Right kidney (tissue), 9 donors: ENCODE results near the gene RAB11A.

Experiments used
- DNase-seq: peaks from one replicate; pipeline ENCODE4 v3.0.0-alpha.2; 2016
- long read RNA-seq, 8 donors: transcript quantifications; one replicate each; lab custom pipeline, GENCODE V29; 2026

RAB11A gene
- long read RNA-seq, donor 1, full-length matches to known transcripts: 81 of 119 reads
- long read RNA-seq, donor 1, partial matches to known transcripts: 14 of 119 reads
- long read RNA-seq, donor 1, other reads (novel, unspliced or antisense): 24 of 119 reads
- long read RNA-seq, donor 2, full-length matches to known transcripts: 47 of 59 reads
- long read RNA-seq, donor 2, partial matches to known transcripts: 5 of 59 reads
- long read RNA-seq, donor 2, other reads (novel, unspliced or antisense): 7 of 59 reads
- long read RNA-seq, donor 3, full-length matches to known transcripts: 32 of 44 reads
- long read RNA-seq, donor 3, partial matches to known transcripts: 0 of 44 reads
- long read RNA-seq, donor 3, other reads (novel, unspliced or antisense): 12 of 44 reads
- long read RNA-seq, donor 4, full-length matches to known transcripts: 54 of 67 reads
- long read RNA-seq, donor 4, partial matches to known transcripts: 0 of 67 reads
- long read RNA-seq, donor 4, other reads (novel, unspliced or antisense): 13 of 67 reads
- long read RNA-seq, donor 5, full-length matches to known transcripts: 90 of 102 reads
- long read RNA-seq, donor 5, partial matches to known transcripts: 0 of 102 reads
- long read RNA-seq, donor 5, other reads (novel, unspliced or antisense): 12 of 102 reads
- long read RNA-seq, donor 6, full-length matches to known transcripts: 57 of 88 reads
- long read RNA-seq, donor 6, partial matches to known transcripts: 23 of 88 reads
- long read RNA-seq, donor 6, other reads (novel, unspliced or antisense): 8 of 88 reads
- long read RNA-seq, donor 7: 0 reads
- long read RNA-seq, donor 8, full-length matches to known transcripts: 67 of 92 reads
- long read RNA-seq, donor 8, partial matches to known transcripts: 14 of 92 reads
- long read RNA-seq, donor 8, other reads (novel, unspliced or antisense): 11 of 92 reads

- peak; percentile 99 for DNase-seq
These were observed at the start of gene RAB11A for GRCh38 chr15:65869126-65869953. RAB11A (plus strand) TSS chr15:65869491; CDS start chr15:65869586, 95 bp downstream.

GRCh38 chr15:65819563-65819960, 49.7 kb upstream of the RAB11A start:
- no peak for DNase-seq

DNA sequence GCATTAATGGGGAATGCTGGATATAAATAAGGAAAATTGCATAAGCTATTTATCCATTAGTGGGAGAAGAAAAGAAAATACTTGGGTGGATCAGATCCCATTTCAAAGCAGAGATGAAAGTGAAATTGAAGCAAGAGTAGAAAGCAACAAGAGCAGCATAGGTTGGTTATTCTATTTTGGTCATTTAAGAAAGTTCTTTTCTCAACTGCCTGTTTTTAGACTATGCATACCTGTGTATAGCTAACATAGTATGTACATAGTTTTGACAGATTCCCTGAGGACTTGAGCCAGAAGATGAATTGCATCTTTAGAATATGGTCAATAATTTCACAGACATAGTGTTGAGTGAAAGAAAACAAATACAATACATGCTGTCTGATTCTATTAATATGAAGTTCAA, 48.2 kb upstream of the RAB11A start:
- DNase-seq: no peak

- no peak for DNase-seq
These were observed 47.0 kb upstream of the RAB11A start for GRCh38 chr15:65822316-65822715.

- peak; percentile 22 for DNase-seq
These were observed 45.1 kb upstream of the RAB11A start for GRCh38 chr15:65824031-65824743.

GRCh38 chr15:65824941-65825544, 44.2 kb upstream of the RAB11A start:
- DNase-seq: no peak

DNA sequence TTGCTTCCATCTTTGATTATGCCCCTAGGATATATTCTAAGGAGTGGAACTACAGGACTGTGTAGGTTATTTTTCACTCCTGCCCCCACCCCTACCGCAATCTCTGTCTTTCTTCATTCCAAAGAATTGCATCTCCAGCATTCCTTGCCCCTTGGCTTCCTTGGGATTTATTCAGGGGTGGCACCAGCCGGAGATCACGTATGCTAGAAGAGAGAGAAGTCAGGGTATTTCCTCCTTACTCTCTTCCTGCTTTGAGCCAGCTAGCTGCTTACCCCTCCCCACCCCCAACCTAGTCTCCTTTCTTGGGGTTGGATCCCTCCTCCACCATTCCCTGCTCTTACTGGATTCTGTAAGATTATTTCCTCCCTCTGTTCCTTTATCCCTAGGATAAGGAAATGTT, 42.2 kb upstream of the RAB11A start:
- DNase-seq: no peak

- DNase-seq: no peak
These were observed 40.7 kb upstream of the RAB11A start for GRCh38 chr15:65828585-65828984.

- DNase-seq: peak; percentile 20
These were observed 40.0 kb upstream of the RAB11A start for GRCh38 chr15:65829130-65829764.

DNA sequence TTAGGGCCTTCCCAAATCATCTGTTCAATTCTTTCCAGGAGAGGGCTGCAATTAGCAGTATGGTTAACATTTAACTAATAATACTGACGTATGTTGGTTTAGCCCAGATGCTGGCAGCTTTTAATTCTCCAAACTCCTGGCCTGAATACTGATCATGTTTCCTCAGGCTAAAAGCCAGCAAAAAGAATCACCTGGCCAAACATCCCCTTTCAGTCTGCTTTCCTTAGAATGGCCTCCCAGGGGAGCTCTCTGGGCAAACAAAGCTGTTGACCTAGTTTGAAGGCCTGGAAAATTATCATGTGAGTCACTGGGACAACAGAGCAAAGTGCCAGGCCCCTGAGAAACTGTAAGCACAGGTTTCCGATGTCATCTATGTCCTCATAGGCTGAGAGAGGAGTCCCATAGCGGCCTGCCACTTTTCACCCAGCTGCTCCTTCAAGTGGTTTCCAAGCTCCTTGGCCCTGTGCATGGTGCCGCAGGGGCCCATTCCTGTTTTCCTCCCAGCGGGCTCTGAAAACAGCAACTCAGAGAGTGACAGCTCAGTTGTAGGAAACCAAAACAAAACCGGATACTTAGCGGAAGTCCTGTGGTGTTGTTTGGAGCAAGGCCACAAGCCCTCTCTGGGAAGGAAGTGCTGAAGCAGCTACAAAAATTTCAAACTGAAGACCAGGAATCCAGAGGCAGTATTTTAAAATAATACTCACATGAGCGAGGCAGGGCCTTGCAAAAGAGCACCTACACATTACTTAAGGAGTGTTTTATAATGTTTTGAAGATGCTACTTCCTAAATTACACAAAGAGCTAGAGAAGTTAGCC, 36.5 kb upstream of the RAB11A start:
- DNase-seq: peak; percentile 76

GRCh38 chr15:65833501-65834205, 35.6 kb upstream of the RAB11A start:
- DNase-seq: no peak

GRCh38 chr15:65834603-65835282, 34.5 kb upstream of the RAB11A start:
- DNase-seq: no peak

- DNase-seq: no peak
These were observed 33.8 kb upstream of the RAB11A start for GRCh38 chr15:65835447-65835846.

- DNase-seq: no peak
These were observed 32.6 kb upstream of the RAB11A start for GRCh38 chr15:65836665-65837064.

DNA sequence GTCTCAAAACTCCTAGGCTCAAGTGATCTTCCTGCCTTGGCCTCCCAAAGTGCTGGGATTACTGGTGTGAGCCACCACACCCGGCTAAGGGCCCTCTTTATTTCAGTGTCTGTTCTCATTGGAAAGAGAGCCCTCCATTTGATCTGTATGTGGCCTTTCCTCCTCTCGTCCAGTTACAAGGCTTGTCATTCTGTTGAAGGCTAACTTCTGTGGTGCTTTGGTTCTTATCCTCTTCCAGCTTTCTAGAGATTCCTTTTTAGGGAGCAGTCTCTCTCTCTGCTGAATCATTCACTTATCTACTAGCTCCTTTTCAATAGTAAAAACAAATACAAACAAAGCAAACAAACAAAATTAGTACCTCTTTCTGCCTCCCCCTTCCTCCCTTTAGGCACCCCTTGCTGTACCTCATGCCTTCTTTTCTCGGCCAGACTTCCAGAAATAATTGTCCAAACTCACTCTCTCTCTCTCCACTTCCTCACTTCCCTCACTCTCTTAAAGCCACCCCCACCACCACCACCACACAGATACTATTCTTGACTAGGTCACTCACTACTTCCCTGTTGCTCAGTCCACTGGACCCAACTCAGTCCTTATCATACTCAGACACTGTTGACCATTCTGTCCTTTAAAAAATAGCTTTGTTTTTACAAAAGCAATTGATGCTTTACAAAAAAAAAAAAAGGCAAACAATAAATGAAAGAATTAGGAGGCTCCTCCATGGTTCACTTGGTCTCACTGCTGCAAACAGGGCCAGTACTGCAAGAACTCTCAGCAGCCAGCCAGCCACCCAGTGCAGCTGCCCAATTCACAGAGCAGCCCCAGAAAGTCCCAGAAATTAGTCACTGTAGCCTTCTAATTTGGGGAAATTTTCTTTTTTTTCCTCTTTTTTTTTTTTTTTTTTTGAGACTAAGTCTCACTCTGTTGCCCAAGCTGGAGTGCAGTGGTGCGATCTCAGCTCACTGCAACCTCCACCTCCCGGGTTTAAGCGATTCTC, 31.7 kb upstream of the RAB11A start:
- DNase-seq: peak; percentile 17

DNA sequence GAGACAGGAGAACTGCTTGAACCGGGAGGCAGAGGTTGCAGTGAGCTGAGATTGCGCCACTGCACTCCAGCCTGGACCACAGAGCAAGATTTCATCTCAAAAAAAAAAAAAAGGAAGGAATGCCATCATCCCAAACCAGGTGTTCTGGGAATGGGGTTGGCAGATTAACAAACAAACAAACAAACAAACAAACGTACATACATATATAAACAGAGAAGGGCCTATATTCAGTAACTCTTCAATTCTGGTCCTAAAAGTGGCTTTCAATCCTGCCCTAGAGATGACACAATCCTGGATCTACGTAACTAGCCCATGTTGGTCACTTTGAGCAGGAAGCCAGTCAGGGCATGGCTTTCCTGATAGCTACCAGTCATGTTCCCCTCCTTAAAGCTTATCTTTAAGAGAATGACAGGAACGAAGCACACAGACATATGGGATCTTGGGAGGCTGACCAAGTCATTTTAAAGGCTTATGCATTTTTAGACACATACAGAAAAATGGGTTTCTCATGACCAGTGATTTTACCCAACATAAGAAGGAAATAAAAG, 29.9 kb upstream of the RAB11A start:
- no peak for DNase-seq

DNA sequence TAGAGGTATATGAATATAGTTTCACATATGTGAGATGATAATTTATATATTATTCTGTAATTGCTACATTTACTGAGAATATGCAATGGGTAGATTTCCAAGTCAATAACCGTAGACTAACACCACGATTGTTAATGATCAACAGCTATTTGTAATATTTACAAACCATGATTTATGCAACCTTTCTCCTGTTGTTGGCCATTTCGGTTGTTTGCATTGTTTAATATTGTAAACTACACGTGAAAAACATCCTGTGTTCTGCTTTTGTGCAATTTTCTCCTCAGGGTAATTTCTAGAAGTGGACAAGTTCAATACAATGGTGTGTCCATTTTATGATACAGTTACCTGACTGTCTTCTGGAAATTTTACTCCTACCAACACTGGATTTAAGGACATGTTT, 29.3 kb upstream of the RAB11A start:
- DNase-seq: no peak
